Mesenchymal stem cell (in vitro differentiated cells and primary cell): ENCODE data around the gene GALR3.

Source experiments
- DNase-seq: peaks from one replicate; pipeline ENCODE4 v3.0.0-alpha.2; 2013
- H2AFZ ChIP-seq: one replicate; pipeline ENCODE4 v1.6.1; 2013; ENCODE audit warnings: low read depth, mild to moderate bottlenecking, control low read depth, inconsistent platforms, low read length, moderate library complexity
- H2AK5ac ChIP-seq: 2 replicates; pipeline ENCODE4 v1.6.1; 2013; ENCODE audit warnings: low read length, moderate library complexity, mild to moderate bottlenecking, inconsistent platforms; ENCODE audit not compliant: severe bottlenecking
- H2BK120ac ChIP-seq: one replicate; pipeline ENCODE4 v1.6.1; 2013; ENCODE audit warnings: low read depth, mild to moderate bottlenecking, inconsistent platforms, low read length, moderate library complexity
- H2BK12ac ChIP-seq, 2 experiments: one replicate each; pipeline ENCODE4 v1.6.1; 2013; ENCODE audit warnings: inconsistent platforms in 2 of 2, low read length in 2 of 2, mild to moderate bottlenecking in 2 of 2, moderate library complexity in 2 of 2, control low read depth in 1 of 2
- H2BK15ac ChIP-seq: one replicate; pipeline ENCODE4 v1.6.1; 2013; ENCODE audit warnings: mild to moderate bottlenecking, low read depth, inconsistent platforms; ENCODE audit not compliant: poor library complexity, severe bottlenecking
- H2BK5ac ChIP-seq: 2 replicates; pipeline ENCODE4 v1.6.1; 2013; ENCODE audit warnings: low read depth, mild to moderate bottlenecking, low read length, control low read depth, inconsistent platforms; ENCODE audit not compliant: poor library complexity, severe bottlenecking
- H3K14ac ChIP-seq, 2 experiments: one replicate each; pipeline ENCODE4 v1.6.1; 2013; ENCODE audit warnings: inconsistent platforms in 2 of 2, low read length in 2 of 2, control low read depth in 1 of 2, mild to moderate bottlenecking in 1 of 2, moderate library complexity in 1 of 2
- H3K18ac ChIP-seq, 2 experiments: one replicate each; pipeline ENCODE4 v1.6.1; 2013; ENCODE audit warnings: inconsistent platforms in 2 of 2, low read length in 2 of 2, control low read depth in 1 of 2, low read depth in 1 of 2, mild to moderate bottlenecking in 1 of 2
- H3K23ac ChIP-seq, 2 experiments: one replicate each; pipeline ENCODE4 v1.6.1; 2013; ENCODE audit warnings: inconsistent platforms in 2 of 2, low read length in 2 of 2, mild to moderate bottlenecking in 2 of 2, moderate library complexity in 2 of 2, control low read depth in 1 of 2
- H3K27ac ChIP-seq: 2 replicates; pipeline ENCODE4 v1.5.1; 2013; ENCODE audit warnings: mild to moderate bottlenecking, moderate library complexity, low read length, control low read depth, inconsistent platforms; ENCODE audit not compliant: poor library complexity, severe bottlenecking
- H3K27me3 ChIP-seq, 2 experiments: 2 replicates each; pipeline versions ENCODE4 v1.6.1 to v1.7.0; 2013; ENCODE audit warnings: low read length in 2 of 2, mild to moderate bottlenecking in 2 of 2, moderate library complexity in 2 of 2, control low read depth in 1 of 2, inconsistent platforms in 1 of 2; ENCODE audit not compliant: control insufficient read depth in 1 of 2, insufficient read depth in 1 of 2
- H3K36me3 ChIP-seq, 2 experiments: 2 replicates each; pipeline versions ENCODE4 v1.6.1 to v1.7.0; 2013; ENCODE audit warnings: low read length in 2 of 2, control low read depth in 1 of 2, inconsistent platforms in 1 of 2, low read depth in 1 of 2, mild to moderate bottlenecking in 1 of 2; ENCODE audit not compliant: insufficient read depth in 2 of 2, control insufficient read depth in 1 of 2
- H3K4ac ChIP-seq, 2 experiments: one replicate each; pipeline ENCODE4 v1.6.1; 2013; ENCODE audit warnings: inconsistent platforms in 2 of 2, low read length in 2 of 2, mild to moderate bottlenecking in 2 of 2, moderate library complexity in 2 of 2, control low read depth in 1 of 2, low read depth in 1 of 2
- H3K4me1 ChIP-seq: 2 replicates; pipeline ENCODE4 v1.6.1; 2013; ENCODE audit warnings: low read depth, low read length, control low read depth; ENCODE audit not compliant: control insufficient read depth, insufficient read depth
- H3K4me2 ChIP-seq: 2 replicates; pipeline ENCODE4 v1.6.1; 2013; ENCODE audit warnings: low read length, mild to moderate bottlenecking, inconsistent platforms; ENCODE audit not compliant: poor library complexity, severe bottlenecking
- H3K4me3 ChIP-seq, 2 experiments: 2 replicates each; pipeline versions ENCODE4 v1.5.1 to v1.7.0; 2013; ENCODE audit warnings: low read length in 2 of 2, mild to moderate bottlenecking in 2 of 2, control low read depth in 1 of 2, low read depth in 1 of 2; ENCODE audit not compliant: insufficient read depth in 1 of 2
- H3K79me1 ChIP-seq: replicated peaks from 2 replicates; pipeline ENCODE4 v1.6.1; 2013; ENCODE audit warnings: mild to moderate bottlenecking, control low read depth, low read length, inconsistent platforms; ENCODE audit not compliant: poor library complexity, severe bottlenecking
- H3K9ac ChIP-seq: 2 replicates; pipeline ENCODE4 v1.7.0; 2013; ENCODE audit warnings: mild to moderate bottlenecking, low read length, moderate library complexity
- H3K9me3 ChIP-seq: 2 replicates; pipeline ENCODE4 v1.7.0; 2013; ENCODE audit warnings: mild to moderate bottlenecking, low read length; ENCODE audit not compliant: control insufficient read depth
- H4K8ac ChIP-seq: one replicate; pipeline ENCODE4 v1.6.1; 2013; ENCODE audit warnings: inconsistent platforms, mild to moderate bottlenecking, low read length, moderate library complexity
- H4K91ac ChIP-seq: one replicate; pipeline ENCODE4 v1.6.1; 2013; ENCODE audit warnings: mild to moderate bottlenecking, low read length, inconsistent platforms
- WGBS: methylation state at CpG from one replicate; pipeline ENCODE4 v1.1.7; 2013; ENCODE audit warnings: mixed read lengths; 5-methylcytosine and 5-hydroxymethylcytosine counted together

GALR3 gene

DNA sequence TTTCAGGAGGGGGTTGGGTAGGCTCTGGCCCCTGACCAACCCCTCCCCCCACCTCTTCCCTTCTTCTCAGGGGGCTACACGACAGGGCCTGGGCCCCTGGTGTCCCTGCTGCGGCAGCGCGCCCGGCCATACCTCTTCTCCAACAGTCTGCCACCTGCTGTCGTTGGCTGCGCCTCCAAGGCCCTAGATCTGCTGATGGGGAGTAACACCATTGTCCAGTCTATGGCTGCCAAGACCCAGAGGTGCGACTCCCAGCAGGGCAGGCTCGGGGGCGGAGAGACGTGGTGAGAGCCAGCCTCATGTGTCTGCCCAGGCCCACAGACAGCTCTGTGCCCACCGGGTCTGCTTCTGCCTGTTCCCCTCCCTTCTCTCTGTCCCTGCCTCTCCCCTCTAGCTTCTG, 7.6 kb upstream of the GALR3 start:
- Histone ChIP-seq H2BK12ac (no peak overlapping the region), H3K4me3 (no peak overlapping the region), H3K4me1 (peaks cover 15% of the 10 kb centered on the region), H3K36me3 (peaks cover 13 to 39% of the 10 kb centered on the region in 2 experiments), H2BK5ac (no peak overlapping the region), H2BK15ac (no peak overlapping the region), H3K4me2 (no peak overlapping the region), H3K23ac (no peak overlapping the region), H2AK5ac (no peak overlapping the region), H3K27me3 (peaks cover 13 to 16% of the 10 kb centered on the region in 2 experiments), H3K18ac (no peak overlapping the region), H3K9ac (no peak overlapping the region), H3K4ac (no peak overlapping the region), H3K9me3 (no peaks in the 10 kb centered on the region), H3K79me1 (peaks cover 1% of the 10 kb centered on the region), H3K27ac (no peak overlapping the region), H2AFZ (no peak overlapping the region), H4K8ac (no peak overlapping the region), H3K14ac (no peak overlapping the region), H2BK120ac (no peak overlapping the region), H4K91ac (no peak overlapping the region)
- 95% methylated on average over 12 of the region's 12 CpGs for WGBS
- no peak for DNase-seq

DNA sequence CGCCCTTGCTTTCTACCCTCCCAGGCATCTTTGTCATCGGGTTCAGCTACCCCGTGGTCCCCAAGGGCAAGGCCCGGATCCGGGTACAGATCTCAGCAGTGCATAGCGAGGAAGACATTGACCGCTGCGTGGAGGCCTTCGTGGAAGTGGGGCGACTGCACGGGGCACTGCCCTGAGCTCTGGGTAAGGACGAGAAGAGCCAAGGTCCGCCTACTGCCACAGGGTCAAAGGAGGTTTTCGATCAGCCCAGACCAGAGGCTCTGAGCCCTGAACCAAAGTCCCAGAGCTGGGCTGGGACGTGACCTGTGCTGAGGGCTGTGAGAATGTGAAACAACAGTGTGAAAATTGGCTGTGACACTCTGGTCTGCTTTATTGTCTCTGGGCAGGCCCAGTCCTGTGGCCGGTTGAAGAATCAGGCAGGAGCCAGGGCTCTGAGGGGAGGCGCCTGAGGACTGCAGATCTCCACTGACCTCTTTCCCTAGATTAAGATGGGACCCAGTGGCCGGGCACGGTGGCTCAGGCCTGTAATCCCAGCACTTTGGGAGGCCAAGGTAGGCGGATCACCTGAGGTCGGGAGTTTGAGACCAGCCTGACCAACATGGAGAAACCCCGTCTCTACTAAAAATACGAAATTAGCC, 6.5 kb upstream of the GALR3 start:
- no peaks in the 10 kb centered on the region for H3K9me3 ChIP-seq
- 96% methylated on average over 23 of the region's 23 CpGs for WGBS
- no peak overlapping the region for H3K23ac ChIP-seq

DNA sequence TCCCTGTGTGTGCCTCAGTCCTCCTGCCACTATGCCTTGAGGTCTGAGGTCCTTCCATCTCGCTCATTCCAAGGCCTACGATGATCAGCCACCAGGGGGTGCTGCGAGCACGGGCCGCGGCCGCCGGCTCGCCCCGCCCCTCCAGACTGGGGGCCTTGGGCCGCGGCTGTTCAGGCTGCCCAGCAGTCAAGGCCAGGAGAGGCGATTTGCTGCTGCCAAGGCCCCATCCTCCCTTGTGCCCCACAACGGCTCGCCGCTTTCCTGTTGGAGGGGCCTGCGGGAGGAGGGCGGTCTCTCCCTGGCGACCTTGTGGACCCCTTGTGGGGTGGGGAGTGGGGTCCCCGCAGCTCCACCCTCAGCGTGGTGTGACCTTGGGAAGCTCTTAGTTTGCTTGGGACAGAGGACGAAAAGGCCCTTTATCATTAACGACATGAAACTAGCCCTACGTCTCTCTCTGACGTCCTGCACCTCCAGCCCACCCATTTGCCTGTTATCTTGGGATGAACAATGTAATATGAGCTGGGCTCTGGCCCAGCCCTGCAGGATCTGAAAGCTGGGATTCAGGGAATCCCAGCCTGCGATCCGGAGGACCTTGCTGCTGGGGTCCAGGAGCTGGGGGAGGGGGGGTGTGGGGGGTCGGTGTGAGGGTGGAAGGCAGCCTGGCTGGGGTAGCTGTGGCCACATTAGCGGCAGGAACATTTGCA, 5.3 kb upstream of the GALR3 start:
- WGBS, result 4% methylated on average over 22 of the region's 29 CpGs
- Histone ChIP-seq H3K4me3 (peak overlapping the region; percentile 41 to 65), H3K27ac (peak overlapping the region; percentile 45), H4K91ac (no peak overlapping the region), H2BK15ac (peak overlapping the region; percentile 90), H2BK12ac (peak overlapping the region; percentile 38 to 42), H2AFZ (peak overlapping the region; percentile 80), H2BK5ac (no peak overlapping the region), H2AK5ac (no peak overlapping the region), H2BK120ac (peak overlapping the region; percentile 27), H3K14ac (no peak overlapping the region), H3K79me1 (no peaks in the 10 kb centered on the region), H3K36me3 (peaks cover 13 to 35% of the 10 kb centered on the region in 2 experiments), H3K4me2 (peak overlapping the region; percentile 84), H3K9me3 (no peaks in the 10 kb centered on the region), H3K4ac (peak overlapping the region; percentile 49 to 58), H3K18ac (peak overlapping the region; percentile 76 to 77), H3K27me3 (peaks cover 25 to 34% of the 10 kb centered on the region in 2 experiments), H4K8ac (peak overlapping the region; percentile 89), H3K23ac (no peak overlapping the region), H3K9ac (peak overlapping the region; percentile 86), H3K4me1 (peaks cover 18% of the 10 kb centered on the region)
- peak; percentile 84 for DNase-seq

More for the DNA sequence above, 6.5 kb upstream of the GALR3 start:
- Histone ChIP-seq H2AK5ac (no peak overlapping the region), H3K36me3 (peaks cover 13 to 39% of the 10 kb centered on the region in 2 experiments), H2BK12ac (no peak overlapping the region), H4K91ac (no peak overlapping the region), H3K27ac (no peak overlapping the region), H3K4me3 (no peak overlapping the region), H3K18ac (no peak overlapping the region), H2AFZ (no peak overlapping the region), H3K79me1 (no peaks in the 10 kb centered on the region), H3K27me3 (peaks cover 14 to 23% of the 10 kb centered on the region in 2 experiments), H2BK15ac (no peak overlapping the region), H3K14ac (no peak overlapping the region), H3K4me1 (peaks cover 15% of the 10 kb centered on the region), H2BK5ac (no peak overlapping the region), H3K4ac (no peak overlapping the region), H2BK120ac (no peak overlapping the region), H3K4me2 (no peak overlapping the region), H3K9ac (no peak overlapping the region), H4K8ac (no peak overlapping the region)
- DNase-seq, result no peak

DNA sequence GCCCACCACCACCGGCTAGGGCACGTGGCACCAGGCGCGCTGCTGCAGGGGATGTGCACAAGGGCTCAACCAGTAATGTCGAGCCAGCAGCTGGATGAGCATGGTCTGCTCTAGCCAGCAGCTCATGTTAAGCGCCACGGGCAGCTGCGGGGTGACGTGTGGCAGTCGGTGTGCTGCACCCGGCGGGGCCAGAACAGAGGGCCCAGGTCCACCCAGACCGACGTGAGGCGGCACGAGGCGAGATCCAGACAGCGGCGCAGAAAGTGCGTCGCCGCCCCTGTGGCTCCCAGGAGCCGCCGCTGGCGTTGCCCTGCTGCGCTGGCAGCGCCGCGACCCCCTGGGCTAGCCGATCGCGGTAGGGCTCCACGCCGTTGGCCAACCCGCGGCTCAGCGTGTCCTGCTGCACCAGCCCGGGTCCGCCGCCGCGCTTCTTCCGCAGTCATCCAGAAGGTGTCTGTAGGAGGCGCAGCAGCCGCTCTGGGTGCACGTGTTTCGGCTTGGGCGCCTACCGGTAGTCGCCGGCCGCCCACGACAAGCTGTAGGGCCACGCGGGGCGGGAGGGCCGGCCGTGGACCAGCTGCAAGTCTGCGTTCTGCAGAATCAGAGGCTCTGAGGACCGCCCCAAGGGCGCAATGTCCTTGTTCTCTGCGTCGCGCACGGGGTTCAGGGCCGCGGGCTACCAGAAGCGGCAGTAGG, 4.6 kb upstream of the GALR3 start:
- Histone ChIP-seq H3K27me3 (peaks cover 32 to 41% of the 10 kb centered on the region in 2 experiments), H3K18ac (peak overlapping the region; percentile 4 to 29), H3K4me3 (peak overlapping the region; percentile 17 to 64), H2BK120ac (no peak overlapping the region), H3K23ac (peak overlapping the region in 1 of 2 experiments; percentile 70), H3K9ac (peak overlapping the region; percentile 22), H3K4ac (peak overlapping the region in 1 of 2 experiments; percentile 1), H3K36me3 (peaks cover 9 to 28% of the 10 kb centered on the region in 2 experiments), H2AK5ac (no peak overlapping the region), H3K9me3 (no peaks in the 10 kb centered on the region), H4K8ac (peak overlapping the region; percentile 89), H3K14ac (peak overlapping the region in 1 of 2 experiments; percentile 76), H3K27ac (no peak overlapping the region), H2BK15ac (no peak overlapping the region), H4K91ac (peak overlapping the region; percentile 70), H3K79me1 (no peaks in the 10 kb centered on the region), H2BK5ac (no peak overlapping the region), H2BK12ac (peak overlapping the region in 1 of 2 experiments; percentile 48), H3K4me2 (peak overlapping the region; percentile 84), H3K4me1 (peaks cover 18% of the 10 kb centered on the region), H2AFZ (peak overlapping the region; percentile 68)
- WGBS, result 8% methylated on average over 62 of the region's 68 CpGs
- peak; percentile 62 for DNase-seq
